Ramos (cell line): ENCODE data around the gene HNRNPK.

Experiments
- in situ Hi-C: fragments of 300-500 bp; cut with MboI; formaldehyde crosslinking; loops from one replicate; pipeline ENCODE4 v1.14.3; 2022; ENCODE audit warnings: low sequenced_read_pairs; ENCODE audit not compliant: unreplicated experiment

Gene HNRNPK

DNA sequence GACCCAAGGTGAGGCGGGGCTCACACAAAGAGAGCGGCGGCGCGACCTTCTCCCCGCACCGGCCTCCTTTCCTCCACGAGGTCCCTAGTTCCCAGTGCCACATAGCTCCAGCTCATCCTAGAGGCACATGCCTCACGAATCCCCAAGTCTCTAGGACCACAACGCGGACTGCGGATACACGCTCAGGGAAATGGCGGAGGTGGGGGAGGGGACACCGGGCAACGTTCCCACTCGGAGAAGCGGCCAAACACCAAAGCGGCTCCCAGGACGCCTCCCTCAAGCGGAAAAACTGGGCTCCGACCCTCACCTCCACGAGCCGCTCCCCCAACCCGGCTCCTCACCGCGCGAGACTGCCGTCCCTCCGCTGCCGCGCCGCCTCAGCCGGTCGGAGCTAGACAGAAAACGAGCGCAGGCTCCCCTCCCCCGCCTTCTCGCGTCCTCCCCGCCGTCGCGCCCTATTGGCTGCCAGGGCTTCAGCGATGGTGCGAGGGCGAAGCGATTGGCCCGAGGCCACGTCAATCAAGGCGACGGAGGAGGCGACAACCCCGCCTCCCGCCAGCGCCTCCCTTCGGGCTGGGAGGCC is at the start of gene HNRNPK:
HNRNPK (minus strand) TSS at position 404 of the 583 bp plus-strand sequence. CDS start 1,963 bp downstream, outside the sequence.
- in situ Hi-C loops = no loop called here

GRCh38 chr9:84027201-84027600 is 47.2 kb upstream of the HNRNPK start:
- in situ Hi-C loops = no loop called here

GRCh38 chr9:84024041-84024575 is 44.1 kb upstream of the HNRNPK start:
- in situ Hi-C loops = no loop called here

- in situ Hi-C loops = no loop called here
Measured at GRCh38 chr9:84007662-84008061, 27.6 kb upstream of the HNRNPK start.

- in situ Hi-C loops = no loop called here
Measured at GRCh38 chr9:84003246-84003645, 23.2 kb upstream of the HNRNPK start.

- in situ Hi-C loops = no loop called here
Measured at GRCh38 chr9:84002344-84002743, 22.3 kb upstream of the HNRNPK start.

- in situ Hi-C loops = no loop called here
Measured at GRCh38 chr9:84001621-84002020, 21.6 kb upstream of the HNRNPK start.

- in situ Hi-C loops = no loop called here
Measured at GRCh38 chr9:84000186-84000585, 20.2 kb upstream of the HNRNPK start.

DNA sequence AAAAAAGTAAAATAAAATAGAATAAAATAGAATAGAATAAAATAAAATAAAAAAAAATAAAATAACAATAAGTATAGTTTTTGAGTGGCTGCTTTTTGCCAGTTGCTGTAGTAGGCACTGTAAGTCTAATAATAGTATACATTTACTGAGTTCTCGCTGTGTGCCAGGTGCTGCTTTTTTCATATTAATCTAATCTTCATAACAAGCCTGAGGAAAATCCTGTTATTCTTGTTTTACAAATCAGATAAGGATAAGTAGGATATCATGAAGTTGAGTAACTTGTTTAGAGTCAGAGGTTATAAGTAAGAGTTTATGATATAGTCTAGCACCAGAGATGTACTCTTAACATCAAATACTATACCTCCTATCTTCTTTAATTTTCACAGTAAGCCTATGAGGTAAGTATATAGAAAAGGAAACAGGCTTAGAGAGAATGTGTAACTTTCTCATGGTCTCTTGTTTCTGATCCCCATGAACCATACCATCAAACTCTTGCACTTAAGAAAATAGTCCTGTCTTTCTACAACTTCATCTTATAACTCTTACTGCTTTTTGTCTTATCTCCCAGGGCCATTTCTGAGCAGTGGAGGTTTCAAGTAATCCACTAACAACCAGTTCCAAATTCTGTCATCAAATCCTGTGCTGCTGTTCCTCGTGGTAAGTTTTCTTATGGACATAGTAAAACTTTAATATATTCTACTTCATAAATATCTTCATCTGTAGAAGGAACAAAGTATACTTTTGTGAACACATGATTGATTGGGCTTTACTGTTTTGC is 19.3 kb upstream of the HNRNPK start:
- in situ Hi-C loops = no loop called here

GRCh38 chr9:83996126-83996525 is 16.1 kb upstream of the HNRNPK start:
- in situ Hi-C loops = no loop called here

DNA sequence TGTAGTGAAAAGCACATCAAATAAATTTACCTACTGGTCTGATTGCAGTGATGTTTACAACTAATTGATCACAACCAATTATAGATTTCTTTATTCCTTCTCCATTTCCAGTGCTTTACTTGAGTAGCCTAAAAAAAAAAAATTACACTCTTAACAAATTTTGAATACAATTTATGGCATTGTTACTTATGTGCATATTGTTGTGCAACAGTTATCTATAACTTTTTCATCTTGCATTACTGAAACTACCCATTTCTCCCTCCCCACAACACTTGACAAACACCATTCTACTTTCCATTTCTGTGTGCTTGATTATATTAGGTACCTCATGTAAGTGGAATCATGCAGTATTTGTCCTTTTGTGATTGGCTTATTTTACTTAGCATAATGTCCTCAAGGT is 12.9 kb upstream of the HNRNPK start:
- in situ Hi-C loops = no loop called here

DNA sequence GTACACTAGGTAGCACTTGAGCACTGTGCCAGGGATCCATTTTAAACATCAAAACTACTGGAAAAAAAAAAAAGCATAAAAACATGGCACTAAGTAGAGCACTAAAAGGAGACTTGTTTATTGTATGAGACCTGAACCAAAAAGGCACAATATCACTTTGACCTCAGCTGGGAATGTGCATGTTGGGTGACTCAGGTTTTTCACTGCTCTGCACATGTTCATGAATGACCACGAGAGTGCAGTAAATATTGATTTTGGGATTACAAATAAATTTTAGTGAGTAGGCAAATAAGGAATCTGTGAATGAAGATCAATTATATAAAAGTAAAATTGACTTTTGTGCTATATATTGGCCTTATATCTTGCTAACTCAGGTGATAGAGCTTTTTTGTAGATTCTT is 12.4 kb upstream of the HNRNPK start:
- in situ Hi-C loops = no loop called here

GRCh38 chr9:83991355-83991754 is 11.3 kb upstream of the HNRNPK start:
- in situ Hi-C loops = no loop called here

DNA sequence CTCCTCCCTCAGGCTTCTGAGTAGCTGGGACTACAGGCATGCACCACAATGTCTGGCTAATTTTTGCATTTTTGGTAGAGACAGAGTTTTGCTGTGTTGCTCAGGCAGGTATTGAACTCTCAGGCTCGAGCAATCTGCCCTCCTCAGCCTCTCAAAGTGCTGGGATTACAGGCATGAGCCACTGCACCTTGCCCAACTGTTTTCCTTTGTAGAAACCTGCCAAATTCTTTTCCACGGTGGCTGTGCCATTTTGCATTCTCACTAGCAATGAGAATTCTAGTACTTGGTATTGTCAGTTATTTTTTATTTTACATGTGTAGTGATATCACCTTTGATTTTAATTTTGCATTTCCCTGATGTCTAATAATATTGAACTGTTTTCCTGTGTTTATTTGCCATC is 8.4 kb upstream of the HNRNPK start:
- in situ Hi-C loops = no loop called here

DNA sequence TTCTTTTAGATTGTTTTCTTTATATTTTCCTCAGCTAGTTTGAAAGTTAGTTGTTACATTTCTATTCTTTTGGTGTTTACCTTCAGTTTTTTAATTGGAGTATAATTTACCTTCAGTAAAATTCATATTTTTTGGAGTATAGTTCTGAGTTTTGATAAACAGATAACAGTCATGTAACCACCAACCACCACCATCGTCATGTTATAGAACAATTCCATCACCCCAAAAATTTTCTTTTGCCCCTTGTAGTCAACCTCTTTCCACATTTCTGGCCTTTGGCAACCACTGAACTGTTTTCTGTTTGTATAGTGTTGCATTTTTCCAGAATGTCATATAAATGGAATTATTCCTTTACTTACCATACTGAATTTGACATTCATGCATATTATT is 7.4 kb upstream of the HNRNPK start:
- in situ Hi-C loops = no loop called here

- in situ Hi-C loops = no loop called here
Measured at GRCh38 chr9:83986765-83987401, 6.9 kb upstream of the HNRNPK start.

- in situ Hi-C loops = no loop called here
Measured at GRCh38 chr9:83986195-83986594, 6.2 kb upstream of the HNRNPK start.

- in situ Hi-C loops = no loop called here
Measured at GRCh38 chr9:83981126-83981871, 1.3 kb upstream of the HNRNPK start.

DNA sequence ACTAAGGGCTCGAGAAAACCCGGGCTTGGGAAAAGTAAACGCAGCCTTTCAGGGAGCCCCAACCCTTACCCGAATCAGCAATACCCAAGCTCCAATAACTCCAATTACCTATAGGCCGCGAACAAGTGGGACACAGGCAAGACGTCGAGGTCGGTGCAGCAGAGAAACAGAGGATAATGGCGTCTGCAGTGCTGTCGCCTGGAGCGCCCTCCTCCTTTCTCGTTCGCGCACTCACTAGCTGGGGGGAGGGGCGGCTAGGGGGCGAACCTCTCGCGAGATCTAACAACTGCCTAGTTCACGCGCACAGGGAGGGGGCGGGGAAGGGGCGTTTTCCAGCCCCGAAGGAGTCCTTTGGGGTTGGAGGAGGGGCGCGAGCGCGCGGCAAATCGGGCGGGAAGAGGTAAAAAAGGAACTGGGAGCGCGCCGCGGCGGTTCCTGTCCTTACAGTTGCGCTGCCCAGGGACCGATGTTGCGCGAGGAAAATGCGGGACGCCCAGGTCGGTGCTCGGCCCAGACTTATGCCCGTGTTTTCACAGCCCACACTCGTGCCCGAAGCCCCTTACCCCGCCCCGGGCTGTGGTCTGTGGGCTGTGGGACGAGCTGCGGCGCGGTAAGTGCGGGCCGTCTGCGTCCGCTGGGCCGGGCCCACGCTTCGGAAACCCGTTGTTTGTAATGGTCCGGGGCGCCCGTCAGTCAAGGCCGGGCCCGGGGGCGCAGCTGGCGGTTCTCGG is 545 bp upstream of the HNRNPK start, which contains the start of gene RMI1:
RMI1 (plus strand) TSS at position 411 of the 731 bp plus-strand sequence. CDS start 20,182 bp downstream, outside the sequence.
- in situ Hi-C loops = no loop called here
